ENCODE measurements around the gene TMOD2.
A peak's percentile ranks its signal among the peaks of the same experiment; 100 is the strongest.

Gene TMOD2

GRCh38 chr15:51818150-51818549 is 66.8 kb downstream of the TMOD2 start:
- no peak for DNase-seq (ENCODE audit: low read depth)

GRCh38 chr15:51825698-51826097 is 74.3 kb downstream of the TMOD2 start:
- no peak for DNase-seq (ENCODE audit: low read depth)

GRCh38 chr15:51828621-51829375 is 77.4 kb downstream of the TMOD2 start:
- no peak for DNase-seq (ENCODE audit: low read depth)

GRCh38 chr15:51829376-51830275 is 78.2 kb downstream of the TMOD2 start, which contains the start of gene TMOD3:
Gene TMOD3 (plus strand): TSS chr15:51829653. CDS start chr15:51862885, 33,232 bp downstream.
- peak; percentile 66 for DNase-seq (ENCODE audit: low read depth)

- no peak for DNase-seq (ENCODE audit: low read depth)
Measured at GRCh38 chr15:51830276-51830806, 78.9 kb downstream of the TMOD2 start.

- no peak for DNase-seq (ENCODE audit: low read depth)
Measured at GRCh38 chr15:51833772-51834171, 82.4 kb downstream of the TMOD2 start.

- no peak for DNase-seq (ENCODE audit: low read depth)
Measured at GRCh38 chr15:51837792-51838251, 86.4 kb downstream of the TMOD2 start.

- DNase-seq (ENCODE audit: low read depth), result no peak
Measured at GRCh38 chr15:51838270-51838669, 86.9 kb downstream of the TMOD2 start.

GRCh38 chr15:51840692-51841091 is 89.3 kb downstream of the TMOD2 start:
- DNase-seq (ENCODE audit: low read depth), result no peak

- DNase-seq (ENCODE audit: low read depth), result no peak
Measured at GRCh38 chr15:51841406-51842040, 90.1 kb downstream of the TMOD2 start.

- no peak for DNase-seq (ENCODE audit: low read depth)
Measured at GRCh38 chr15:51842265-51842664, 90.9 kb downstream of the TMOD2 start.

- no peak for DNase-seq (ENCODE audit: low read depth)
Measured at GRCh38 chr15:51842852-51843737, 91.7 kb downstream of the TMOD2 start.

- no peak for DNase-seq (ENCODE audit: low read depth)
Measured at GRCh38 chr15:51844747-51845426, 93.5 kb downstream of the TMOD2 start.

- DNase-seq (ENCODE audit: low read depth), result no peak
Measured at GRCh38 chr15:51846066-51846462, 94.7 kb downstream of the TMOD2 start.

- no peak for DNase-seq (ENCODE audit: low read depth)
Measured at GRCh38 chr15:51846463-51847230, 95.2 kb downstream of the TMOD2 start.

- DNase-seq (ENCODE audit: low read depth), result no peak
Measured at GRCh38 chr15:51848811-51849210, 97.4 kb downstream of the TMOD2 start.

GRCh38 chr15:51849860-51850259 is 98.5 kb downstream of the TMOD2 start:
- DNase-seq (ENCODE audit: low read depth), result no peak

GRCh38 chr15:51853998-51854397 is 102.6 kb downstream of the TMOD2 start:
- DNase-seq (ENCODE audit: low read depth), result no peak

GRCh38 chr15:51855612-51856011 is 104.2 kb downstream of the TMOD2 start:
- DNase-seq (ENCODE audit: low read depth), result no peak
